ENCODE results near the gene DMRTC2.

Gene DMRTC2

GRCh38 chr19:41847351-41848105 is 2.7 kb downstream of the DMRTC2 start:
- DNase-seq (ENCODE audit: low read depth) = no peak

- DNase-seq (ENCODE audit: low read depth) = no peak
Observed at GRCh38 chr19:41848666-41849065, 3.8 kb downstream of the DMRTC2 start.

DNA sequence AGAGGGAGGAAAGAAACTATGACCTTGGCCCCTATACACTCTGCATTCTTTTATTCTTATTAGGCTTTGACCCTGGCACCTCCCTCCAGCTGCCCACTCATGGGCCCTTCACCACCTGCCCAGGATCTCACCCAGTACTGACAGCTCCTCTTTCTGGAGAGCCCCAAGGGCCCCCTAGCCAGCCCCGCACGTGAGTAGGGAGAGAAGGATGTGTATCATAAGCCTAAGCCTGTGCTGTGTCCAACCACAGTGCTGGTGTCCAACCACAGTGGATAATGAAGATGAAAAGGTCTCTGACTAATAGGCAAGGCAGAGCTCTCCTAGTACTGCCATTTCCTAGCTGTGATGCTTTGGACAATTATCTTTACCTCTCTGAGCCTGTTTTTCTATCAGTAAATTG is 4.2 kb downstream of the DMRTC2 start:
- DNase-seq (ENCODE audit: low read depth) = no peak

DNA sequence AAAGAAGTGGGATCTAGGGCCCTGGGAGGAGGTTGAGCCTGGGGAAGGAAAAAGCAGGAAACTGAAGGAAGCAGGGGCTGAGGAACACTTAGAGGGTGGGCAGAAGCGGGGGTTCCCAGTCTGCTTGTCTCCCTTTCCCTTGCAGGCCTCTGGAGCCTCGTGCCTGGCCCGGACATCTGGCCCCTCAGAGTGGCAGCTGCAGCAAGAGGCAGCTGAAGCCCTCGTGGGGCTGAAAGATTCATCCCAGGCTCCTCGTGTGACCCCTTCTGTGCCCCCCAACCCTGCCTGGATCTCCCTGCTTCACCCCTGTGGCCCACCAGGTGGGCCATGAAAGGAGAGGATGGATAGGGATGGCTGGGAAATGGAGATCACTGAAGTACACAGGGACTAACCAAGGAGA is 5.5 kb downstream of the DMRTC2 start:
- DNase-seq (ENCODE audit: low read depth) = no peak

- no peak for DNase-seq (ENCODE audit: low read depth)
Observed at GRCh38 chr19:41851456-41851855, 6.6 kb downstream of the DMRTC2 start.

DNA sequence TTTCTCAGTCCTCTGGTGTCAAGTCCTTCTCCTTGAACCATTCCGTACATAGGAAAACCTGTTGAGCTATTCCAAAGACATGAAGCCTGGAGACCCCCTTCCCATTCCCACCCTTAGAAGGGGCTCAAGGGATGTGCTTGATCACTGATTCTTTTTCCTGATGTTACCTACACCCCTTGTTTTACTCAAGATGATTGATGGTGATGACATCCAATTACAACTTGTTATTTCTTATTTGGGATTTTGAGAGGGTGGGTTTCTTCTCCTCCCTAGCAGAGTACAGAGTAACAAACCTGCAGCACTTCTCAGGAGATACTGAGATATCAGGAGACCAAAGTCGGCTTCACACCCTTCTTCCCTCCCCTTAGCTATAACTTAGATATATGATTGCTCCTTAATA is 8.5 kb downstream of the DMRTC2 start:
- DNase-seq (ENCODE audit: low read depth) = no peak

DNA sequence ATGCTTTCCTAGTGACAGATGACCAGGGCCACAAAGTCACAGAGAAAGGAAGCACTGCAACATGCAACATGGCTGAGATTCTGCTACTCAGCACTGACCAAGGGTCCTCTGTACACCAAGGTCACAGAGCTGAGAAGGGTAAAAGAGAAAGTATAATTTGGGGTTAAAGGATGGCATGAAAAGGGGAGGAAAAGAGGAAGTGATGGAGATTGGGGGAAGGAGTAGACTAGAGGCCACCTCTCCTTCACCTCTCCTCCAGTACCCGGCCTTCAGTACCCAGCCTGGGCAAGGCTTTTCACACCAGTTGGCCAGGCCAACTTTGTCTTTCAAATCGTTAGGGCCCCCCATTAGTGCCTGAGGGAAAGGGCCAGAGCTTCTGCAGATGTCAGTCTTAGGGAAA is 8.9 kb downstream of the DMRTC2 start:
- no peak for DNase-seq (ENCODE audit: low read depth)

GRCh38 chr19:41859213-41859617 is 14.4 kb downstream of the DMRTC2 start:
- no peak for DNase-seq (ENCODE audit: low read depth)

DNA sequence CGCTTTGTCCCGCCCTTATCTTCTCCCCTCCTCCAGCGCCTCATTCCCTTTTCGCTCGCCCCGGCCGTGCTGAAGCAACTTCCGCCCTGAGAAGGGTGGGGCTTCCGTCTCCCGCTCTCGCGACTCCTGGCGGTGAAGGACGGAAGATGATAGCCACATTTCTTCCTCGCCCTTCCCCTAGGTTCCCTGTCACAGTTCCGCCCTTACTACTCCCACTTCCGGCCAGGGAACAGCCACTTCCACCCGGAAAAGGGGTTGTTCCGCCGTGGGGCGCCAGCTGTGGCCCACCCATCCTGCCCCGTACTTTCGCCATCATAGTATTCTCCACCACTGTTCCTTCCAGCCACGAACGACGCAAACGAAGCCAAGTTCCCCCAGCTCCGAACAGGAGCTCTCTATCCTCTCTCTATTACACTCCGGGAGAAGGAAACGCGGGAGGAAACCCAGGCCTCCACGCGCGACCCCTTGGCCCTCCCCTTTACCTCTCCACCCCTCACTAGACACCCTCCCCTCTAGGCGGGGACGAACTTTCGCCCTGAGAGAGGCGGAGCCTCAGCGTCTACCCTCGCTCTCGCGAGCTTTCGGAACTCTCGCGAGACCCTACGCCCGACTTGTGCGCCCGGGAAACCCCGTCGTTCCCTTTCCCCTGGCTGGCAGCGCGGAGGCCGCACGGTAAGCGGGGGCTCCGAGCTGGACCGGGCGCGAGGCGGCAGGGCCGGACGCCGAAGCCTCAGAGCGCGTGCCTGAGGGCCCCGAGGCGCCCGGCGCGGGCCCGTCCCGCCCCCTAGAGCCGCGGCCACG is 15.0 kb downstream of the DMRTC2 start, which contains the start of gene RPS19:
Gene RPS19 (plus strand): TSS at position 638 of the 801 bp plus-strand sequence. CDS start 520 bp downstream, outside the sequence.
- peak; percentile 98 for DNase-seq (ENCODE audit: low read depth)

DNA sequence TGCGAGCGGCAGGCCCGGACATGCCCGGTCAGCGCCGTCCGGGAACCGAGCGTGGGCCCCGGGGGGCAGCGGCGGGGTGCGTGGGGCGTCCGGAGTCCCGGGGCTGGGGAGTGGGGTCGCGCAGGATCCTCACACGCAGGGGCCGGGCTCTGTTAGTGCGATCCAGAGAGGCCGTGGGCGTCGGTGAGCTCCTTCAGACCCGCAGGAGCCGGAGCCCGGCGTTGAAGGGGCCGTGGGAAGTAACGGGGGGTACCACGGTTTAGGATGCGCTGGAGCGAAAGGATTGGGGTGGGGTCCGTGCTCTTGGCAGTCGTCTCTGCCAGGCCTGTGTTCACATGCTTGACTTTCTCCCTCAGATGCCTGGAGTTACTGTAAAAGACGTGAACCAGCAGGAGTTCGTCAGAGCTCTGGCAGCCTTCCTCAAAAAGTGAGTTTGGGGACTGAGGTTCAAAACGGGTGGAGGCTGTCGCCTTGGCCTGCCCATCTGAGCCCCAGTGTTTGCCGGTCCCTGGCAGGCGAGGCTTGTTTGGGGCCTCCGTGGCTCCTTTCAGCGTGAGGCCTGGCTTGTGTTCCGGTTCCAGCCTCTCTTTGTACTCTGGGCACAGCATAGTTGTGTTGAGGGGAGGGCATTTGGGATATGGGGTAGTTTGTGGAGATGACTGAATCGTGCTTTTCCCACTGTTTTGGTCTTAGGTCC is 15.7 kb downstream of the DMRTC2 start:
- DNase-seq (ENCODE audit: low read depth) = peak; percentile 21

GRCh38 chr19:41861116-41861768 is 16.4 kb downstream of the DMRTC2 start:
- no peak for DNase-seq (ENCODE audit: low read depth)

- no peak for DNase-seq (ENCODE audit: low read depth)
Observed at GRCh38 chr19:41861846-41862245, 17.0 kb downstream of the DMRTC2 start.

DNA sequence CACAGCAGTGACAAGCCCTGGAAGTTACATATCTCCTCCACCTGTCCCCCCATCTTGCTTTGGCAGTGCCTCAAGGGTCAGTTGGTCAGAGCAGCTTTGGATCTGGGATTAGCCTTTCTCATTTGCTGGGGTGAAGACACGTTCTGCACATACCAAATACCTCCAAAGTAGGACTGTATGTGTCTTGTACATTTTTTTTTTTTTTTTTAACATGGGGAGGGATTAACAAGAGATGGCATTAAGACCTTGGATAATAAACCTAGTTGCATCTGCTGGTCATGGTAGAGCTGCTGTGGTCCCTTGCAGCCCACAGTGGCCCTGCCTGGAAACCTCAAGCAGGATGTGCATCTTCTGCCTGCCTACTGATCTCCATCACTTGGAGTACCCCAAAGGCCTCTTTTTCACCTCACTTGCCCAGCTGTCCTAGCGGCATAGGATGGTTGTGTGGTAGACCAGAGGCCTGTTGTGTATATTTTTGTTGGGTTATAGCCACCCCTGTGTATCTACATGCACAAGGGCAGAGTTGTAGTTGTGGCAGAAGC is 17.7 kb downstream of the DMRTC2 start:
- DNase-seq (ENCODE audit: low read depth) = no peak

DNA sequence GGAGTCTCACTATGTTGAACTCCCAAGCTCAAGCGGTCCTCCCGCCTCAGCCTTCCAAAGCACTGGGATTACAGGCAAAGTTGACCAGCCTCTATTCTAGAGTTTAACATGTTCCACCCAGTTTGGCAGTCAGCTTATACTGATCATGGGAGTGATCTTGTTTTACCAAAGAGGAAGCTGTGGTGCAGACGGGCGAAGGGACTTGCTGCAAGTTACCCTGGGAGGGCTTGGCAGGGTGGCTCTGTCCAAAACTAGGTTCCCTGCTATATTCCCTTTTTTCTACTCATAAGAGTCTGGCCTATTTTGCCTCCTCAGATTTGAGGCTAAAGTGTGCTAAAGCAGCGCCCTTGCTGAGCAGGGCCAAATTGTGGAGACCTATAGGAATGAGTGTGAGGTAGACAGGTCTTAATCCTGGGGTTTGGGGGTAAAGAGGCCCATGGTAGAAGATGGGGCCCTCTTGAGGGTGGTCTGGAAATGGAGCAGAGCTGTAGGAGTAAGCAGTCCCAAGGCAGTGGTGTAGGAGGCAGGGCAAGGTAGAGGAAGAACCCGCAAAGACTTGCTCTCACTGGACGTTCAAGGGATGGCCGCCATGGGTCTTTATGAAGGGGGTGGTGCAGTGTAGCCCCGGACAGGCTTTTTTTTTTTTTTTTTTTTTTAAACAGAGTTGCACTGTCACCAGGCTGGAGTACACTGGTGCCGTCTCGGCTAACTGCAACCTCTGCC is 18.5 kb downstream of the DMRTC2 start:
- no peak for DNase-seq (ENCODE audit: low read depth)

DNA sequence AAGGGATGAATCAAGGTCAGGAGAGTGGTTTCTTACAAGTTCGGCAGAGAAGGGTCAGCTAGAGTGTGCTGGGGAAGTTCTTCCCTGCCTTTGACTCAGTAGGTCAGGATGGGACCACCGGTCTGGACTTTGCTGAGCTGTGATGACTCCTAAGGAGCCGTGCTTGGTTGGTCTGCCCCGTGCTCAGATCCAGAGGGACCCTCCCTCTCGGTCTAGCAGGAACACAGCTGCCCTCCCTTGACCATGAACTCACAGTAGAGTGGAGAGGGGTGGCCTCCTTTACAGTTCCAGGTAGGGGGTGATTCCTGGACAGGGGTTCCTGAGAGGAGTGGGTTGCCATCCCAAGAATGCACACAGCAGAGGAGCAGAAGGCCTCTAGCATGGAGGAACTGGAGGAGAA is 19.5 kb downstream of the DMRTC2 start:
- no peak for DNase-seq (ENCODE audit: low read depth)

DNA sequence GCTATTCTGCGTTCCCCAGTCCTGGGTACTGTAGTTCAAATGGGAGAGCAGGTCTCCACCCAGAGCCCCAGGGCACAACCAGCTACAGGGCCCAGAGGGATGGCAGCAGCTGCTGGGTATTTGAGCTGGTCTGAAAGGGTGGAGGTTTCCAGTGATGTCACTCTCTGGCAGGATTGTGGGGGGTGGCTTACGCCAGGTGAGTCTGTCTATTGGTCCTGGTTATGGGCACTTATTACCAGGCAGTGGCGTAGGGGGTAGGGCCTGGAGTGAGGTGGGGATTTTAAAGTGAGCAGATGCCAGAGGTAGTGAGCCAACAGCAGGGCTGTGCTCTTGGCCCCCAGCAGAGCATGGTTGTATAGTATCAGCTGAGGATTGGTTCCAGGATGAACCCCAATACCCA is 21.4 kb downstream of the DMRTC2 start:
- no peak for DNase-seq (ENCODE audit: low read depth)

DNA sequence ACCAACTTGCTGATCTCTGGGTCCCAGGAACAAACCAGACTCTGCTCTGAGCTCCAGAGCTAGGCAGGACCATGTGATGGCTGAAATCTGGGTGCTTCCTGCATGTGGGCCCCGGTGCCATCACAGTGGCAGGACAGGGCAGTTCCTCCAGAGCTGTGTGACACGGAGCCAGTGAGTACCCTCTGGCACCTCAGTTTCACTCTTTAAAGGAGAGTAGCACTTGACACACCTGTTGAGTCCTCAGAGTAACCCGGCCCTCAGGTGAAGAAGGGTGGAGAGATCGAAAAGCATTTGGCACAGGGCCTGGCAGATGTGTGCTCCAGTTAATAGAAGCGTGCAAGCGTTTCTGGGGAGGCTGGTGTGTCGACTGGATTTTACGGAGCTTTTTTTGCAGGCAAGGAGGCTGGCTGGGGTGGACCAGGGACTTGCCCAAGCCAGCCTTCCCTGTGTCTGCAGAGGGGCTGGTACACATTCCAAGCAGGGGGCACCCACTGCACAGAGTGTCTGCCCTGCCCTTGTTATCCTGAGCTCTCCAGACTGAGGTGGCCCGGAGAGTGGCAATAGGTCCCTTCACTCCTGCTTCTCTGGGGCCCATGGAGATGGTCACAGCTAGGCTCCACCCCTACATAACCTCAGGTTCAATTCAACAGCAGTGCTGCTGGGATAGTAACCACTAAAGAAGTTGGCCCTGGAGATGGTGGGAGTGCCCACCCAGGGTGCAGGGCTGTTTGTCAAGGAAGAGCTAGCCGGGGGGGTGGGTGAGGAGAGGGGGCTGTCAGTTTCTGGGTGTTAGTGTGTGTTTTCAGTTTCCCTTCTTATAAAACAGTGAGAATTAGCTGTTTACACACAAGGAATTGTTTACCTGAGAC is 23.5 kb downstream of the DMRTC2 start:
- no peak for DNase-seq (ENCODE audit: low read depth)

- DNase-seq (ENCODE audit: low read depth) = no peak
Observed at GRCh38 chr19:41868989-41869300, 24.1 kb downstream of the DMRTC2 start.

DNA sequence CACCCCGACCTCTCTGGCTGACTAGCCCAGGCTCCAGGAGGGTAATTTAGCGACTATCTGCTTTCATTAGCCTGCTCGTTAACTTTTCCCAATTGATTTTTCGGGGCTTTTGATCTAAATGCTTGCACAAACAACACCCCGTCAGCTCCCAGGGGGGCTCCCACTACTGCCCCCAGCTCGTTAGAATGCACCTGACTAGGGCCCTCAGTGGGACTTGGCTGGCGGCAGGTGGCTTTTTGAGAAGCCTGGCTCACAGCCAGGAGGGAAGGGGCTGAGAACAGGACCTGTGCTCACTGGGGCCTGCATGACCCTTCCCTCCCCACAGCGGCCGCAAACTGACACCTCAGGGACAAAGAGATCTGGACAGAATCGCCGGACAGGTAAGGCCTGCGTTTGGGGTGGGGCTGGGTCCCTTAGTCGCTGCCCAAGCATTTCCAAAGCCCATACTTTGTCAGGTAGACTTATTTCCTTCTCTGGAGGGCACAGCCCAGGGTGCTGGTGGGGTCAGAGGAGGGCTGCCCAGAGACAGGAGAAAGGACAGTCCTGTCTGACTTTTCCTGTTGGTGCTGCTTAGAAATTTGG is 24.6 kb downstream of the DMRTC2 start:
- no peak for DNase-seq (ENCODE audit: low read depth)

DNA sequence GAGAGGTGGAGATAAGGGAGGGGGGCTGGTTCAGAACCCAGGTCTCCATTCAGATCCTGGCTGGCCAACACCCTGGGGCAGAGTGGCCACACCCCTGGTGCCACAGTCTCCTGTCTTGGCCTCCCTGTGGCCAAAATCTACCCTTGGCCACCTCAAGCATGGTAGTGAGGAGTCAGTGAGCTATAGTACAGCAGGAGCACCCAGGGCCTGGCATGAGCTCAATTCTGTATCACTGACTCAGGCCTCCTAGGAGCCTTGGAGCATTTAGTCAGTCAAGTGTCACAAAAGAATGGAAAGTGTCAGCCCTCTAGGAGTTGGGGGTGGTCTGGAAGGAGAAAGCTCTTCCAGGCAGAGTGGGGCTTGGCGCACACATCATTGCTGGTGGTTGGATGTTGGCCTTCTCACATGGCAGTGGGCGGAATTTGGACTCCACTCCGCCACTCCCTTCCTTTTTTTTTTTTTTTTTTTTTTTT is 25.6 kb downstream of the DMRTC2 start:
- peak; percentile 33 for DNase-seq (ENCODE audit: low read depth)
